Astrocyte (in vitro differentiated cells and primary cell): Measurements from ENCODE around the gene SLC45A3.
"Not testable (repeated sequence)": the region's sequence is repeated elsewhere in the genome, so short reads cannot be mapped to it uniquely, and the experiment has no call there.

Experiments used
- CTCF ChIP-seq: IDR thresholded peaks from 2 replicates; pipeline ENCODE4 v1.5.1; 2011; ENCODE audit warnings: low read depth, mild to moderate bottlenecking, inconsistent platforms, low read length, moderate library complexity; ENCODE audit not compliant: insufficient read depth
- EZH2 ChIP-seq: IDR thresholded peaks from 2 replicates; pipeline ENCODE4 v1.6.1; 2012; ENCODE audit warnings: mild to moderate bottlenecking, low read length, inconsistent platforms; ENCODE audit not compliant: insufficient read depth

- not testable (repeated sequence) for TF ChIP-seq CTCF, EZH2
Observed at GRCh38 chr1:205636138-205636530, 44.2 kb downstream of the SLC45A3 start.
